ENCODE results near the gene RGS12.

The RGS12 gene

DNA sequence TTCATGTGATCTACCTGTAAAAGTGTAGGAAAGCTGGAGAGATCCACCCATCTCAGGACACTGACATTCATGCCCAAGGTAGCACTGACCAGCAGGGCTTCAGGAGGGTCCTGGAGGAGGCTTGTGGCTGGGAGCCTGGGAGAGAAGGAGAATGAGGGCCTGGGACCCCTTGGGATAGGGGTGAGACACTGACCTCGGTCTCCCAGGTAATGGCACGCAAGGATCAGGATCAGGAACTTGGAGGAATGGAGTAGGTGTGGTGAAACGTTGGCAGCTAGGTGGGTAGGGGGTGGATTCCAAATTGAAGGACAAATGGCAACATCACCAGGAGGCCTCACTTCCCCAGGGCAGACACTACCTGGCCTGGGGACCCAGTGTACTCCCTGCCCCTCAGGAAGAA, 12.4 kb upstream of the RGS12 start:
- no peak for DNase-seq

DNA sequence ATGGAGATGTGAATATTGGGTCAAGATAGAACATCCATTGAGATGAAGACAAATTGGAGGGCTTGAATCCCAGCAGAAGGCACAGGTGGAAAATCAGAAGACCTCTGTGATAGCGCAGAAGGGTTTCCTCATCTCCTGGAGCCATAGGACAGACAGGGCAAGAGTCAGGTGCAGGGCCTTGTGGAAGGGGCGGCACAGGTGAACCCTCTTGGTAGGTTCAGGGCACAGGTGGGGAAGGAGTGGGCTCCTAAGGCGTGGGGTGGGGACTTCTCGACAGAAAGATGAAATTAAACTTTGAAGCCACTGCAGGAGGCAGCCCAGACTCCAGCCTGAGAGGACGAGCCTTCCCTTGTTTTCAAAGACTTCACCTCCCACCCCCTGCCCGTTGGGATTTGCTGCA, 9.3 kb upstream of the RGS12 start:
- no peak for DNase-seq

DNA sequence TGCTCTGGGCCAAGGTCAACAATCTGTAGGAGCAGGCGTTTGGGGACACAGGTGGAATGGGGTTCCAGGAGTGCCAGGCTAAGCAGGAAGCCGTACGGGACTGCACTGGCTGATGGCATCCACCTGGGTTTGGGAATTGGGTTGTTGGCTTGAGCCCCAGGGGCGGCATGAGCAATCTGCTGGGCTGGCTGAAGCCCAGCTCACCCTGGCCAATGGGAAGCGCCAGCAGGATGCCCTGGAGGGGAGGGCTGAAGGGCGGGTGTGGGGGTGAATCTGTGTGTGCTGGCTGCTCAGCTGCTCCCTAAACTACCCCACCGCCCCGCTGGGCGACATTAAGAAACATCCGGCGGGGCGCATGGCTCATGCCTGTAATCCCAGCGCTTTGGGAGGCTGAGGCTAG, 8.9 kb upstream of the RGS12 start:
- no peak for DNase-seq

DNA sequence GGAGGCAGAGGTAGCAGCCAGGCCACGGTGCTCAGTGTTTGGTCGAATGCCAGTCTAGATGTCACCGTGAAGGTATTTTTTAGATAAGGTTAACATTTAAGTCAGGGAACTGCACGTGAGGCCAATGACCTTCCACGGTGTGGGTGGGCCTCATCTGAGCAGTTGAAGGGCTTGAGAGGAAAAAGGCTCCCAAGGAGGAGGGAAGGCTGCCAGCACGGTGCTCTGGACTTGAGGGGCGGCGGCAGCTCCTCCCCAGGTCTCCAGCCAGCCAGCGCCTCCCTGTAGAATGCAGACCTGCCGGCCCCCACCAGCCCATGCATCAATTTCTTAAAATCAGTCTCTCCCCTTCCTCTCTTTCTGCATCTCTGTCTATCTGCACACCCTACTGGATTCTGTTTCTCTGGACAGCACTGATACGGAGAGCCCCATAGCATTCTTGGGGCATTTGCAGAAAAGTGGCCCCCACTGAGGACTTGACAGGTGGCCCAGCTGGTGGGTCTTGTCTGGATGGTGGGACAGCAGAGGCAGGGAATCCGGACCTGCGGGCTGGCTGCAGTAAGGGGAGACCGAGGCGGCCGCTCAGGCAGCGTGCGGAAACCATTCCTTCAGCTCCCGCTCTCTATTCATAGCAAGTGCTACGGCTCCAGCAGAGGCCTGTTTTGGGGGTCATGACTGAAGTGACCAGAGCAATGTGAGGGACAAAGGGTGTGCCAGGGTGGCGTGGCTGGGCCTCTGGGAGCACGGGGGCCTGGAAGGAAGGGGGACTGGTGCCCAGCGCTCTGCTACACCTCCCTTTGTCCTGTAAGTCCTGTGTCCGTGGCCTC, 7.9 kb upstream of the RGS12 start:
- no peak for DNase-seq

DNA sequence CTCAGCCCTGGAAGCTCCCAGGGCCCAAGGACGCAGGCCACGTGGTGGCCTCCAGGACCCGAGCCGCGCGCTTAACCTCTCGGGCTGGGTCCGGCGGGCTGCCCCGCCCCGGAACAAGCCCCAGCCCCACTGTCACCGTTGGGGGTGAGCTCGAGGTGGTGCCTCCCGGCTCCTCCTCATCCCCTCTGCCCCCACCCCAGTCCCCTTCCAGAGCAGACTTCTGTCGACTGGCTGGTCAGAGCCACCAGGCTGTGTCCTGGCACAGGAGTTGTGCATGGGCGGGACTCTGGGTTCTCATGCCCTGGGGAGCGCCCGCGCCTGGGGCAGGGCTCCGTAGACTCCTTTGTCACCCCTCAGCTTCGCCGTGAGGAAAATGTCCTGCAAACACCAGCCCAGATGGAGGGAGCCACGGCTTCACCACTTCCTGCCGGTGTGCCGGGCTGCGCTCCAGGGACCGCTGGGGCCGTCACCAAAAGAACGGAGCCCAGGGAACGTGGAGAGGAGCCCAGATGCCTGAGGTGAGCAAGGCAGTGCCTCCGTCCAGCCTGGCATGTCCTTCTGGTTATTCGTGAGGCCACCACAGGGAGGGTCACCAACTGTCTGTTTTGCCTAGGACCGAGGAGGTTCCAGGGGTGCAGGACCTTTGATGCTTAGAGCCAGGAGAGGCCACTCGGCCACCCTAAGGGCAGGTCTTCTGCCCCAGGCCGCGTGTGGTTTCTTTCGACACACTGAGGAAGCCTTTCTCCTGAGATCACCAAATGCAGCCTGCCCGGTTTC, 7.1 kb upstream of the RGS12 start:
- DNase-seq: no peak

DNA sequence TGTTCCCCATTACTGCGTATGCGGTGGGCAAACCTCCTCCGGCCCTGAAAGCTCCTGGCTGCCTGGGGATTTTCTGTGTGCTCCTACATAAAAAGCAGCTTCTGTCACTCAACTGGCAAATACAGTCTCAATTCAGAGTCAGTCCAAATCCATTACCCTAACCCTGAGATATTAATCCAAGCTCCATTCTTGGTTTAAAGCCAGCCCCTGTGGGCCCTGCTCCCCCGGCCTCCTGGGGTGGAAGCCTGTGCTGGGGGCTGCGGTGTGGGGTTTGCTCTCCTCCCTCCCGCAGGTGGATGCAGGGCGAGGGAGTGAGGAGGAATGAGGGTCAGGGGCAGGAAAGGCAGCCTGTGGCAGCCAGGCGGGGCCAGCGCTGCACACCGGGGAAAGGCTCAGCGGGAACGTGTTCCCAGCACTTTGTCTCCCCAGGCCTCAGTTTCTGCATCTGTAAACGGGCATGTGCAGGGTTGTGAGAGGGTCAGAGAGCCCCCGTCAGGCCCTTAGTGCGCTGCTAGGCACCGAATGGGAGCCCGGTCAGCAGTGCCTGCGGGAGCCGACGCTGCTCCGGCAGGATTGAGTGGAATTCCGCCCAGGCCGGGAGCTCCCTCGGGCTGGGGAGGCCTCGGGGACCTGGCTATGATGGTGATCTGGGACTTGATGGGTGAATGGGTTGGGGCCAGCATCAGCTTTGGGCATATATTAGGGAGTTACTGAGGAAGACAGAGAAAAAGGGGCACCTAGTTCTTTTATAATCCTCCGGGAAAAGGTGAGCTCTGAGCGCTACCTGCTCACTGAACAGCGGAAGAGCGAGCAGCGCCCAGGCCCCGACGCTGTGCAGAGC, 6.3 kb upstream of the RGS12 start:
- no peak for DNase-seq

DNA sequence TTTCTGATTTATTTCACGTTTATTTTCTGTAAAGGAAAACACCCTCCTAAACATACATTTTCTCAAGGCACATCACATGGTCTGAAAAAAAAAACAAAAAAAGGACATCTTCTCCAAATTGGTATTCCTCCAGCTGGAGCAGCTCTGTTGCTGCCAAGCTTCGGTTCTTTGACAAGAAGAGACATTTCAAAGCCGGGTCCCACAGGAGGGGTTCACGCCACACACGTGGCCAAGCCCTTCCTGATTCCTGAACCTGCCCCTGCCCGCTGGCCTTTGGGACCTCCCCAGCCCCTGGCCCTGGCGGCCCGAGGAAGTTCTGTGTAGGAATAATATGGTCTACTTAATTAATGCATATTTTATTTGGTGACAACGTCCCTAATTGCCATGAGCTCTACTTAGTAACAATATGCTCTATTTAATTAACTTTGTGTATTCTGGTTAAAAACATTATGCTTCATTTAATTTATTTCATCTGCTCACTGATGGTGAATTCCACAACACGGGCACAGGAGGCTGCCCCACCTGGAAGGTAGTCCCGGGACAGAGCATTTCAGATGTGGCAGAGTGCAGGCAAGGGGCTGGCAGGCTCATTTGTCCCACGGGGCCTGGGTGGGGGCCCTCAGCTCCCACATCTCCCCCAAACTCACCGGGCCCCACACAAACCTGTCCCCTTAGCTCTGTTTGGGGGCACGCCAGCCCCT, 5.4 kb upstream of the RGS12 start:
- DNase-seq: no peak

DNA sequence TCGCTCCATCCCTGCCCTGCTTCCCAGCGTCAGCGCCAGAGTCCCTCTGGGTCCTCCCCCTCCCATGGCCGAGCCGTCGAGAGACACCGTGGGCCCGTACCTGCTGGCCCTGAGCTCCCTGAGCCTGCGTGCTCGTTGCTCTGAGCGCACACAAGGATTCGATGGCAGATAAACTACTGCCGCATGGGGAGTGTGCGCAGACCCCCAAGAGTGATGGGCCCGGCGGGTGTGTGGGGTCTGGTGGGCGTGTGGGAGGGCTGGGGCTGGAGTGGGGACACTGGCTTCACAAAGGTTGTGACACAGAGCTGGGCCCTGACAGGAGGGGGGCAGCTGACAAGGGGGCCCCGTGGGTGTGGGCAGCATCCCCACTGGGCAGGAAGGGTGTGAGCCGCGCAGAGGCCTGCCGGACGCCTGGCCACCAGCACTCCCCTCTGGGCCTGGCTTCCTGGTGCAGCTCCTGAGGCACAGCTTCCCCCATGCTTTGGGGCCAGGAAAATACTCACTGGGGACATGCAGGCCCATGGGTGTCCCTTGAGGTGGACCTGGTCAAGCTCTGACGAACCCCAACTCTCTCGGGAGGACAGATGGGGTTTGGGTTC, 4.8 kb upstream of the RGS12 start:
- no peak for DNase-seq

DNA sequence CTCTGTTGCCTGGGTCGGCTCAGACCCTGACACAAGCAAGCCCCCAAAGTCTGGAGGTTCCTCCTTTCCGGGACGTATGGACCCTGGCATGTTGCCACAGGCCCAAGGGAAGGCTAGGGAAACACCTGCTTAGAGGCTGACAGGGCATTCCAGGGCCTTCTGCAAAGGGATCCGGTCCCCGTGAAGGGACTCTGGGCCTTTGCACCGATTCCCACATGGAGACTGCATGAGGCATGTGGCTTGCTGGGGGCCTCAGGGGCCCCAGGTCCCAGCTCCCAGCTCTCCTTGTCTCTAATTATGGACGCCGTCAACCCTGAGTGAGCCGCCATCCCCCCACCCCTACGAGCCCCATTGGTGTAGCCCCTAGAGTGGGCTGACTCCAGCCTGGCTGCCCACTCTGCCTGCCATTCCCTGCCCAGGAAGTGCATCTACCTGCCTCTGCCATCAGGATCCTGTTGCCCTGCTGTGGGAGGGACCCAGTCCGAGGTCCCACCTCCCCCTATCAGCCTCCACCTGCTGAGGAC, 4.2 kb upstream of the RGS12 start:
- DNase-seq: no peak

DNA sequence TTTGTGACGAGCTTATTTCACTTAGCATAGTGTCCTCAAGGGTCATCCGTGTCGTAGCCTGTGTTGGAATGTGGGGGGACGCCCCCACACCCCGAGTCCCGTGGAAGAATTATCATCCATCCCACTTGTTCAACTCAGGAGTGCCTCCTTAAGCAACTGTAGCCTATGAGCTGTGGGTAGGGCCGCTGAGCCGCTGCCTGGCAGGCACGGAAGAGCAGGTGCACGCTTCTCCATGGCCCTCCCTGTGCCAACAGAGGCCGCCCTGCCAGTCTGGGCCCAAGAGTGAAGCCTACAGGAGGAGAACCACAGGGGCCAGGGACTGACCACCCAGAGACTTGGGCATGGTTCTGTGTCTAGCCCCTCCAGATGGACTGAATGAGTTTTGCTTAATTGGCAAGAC, 2.3 kb upstream of the RGS12 start:
- no peak for DNase-seq

DNA sequence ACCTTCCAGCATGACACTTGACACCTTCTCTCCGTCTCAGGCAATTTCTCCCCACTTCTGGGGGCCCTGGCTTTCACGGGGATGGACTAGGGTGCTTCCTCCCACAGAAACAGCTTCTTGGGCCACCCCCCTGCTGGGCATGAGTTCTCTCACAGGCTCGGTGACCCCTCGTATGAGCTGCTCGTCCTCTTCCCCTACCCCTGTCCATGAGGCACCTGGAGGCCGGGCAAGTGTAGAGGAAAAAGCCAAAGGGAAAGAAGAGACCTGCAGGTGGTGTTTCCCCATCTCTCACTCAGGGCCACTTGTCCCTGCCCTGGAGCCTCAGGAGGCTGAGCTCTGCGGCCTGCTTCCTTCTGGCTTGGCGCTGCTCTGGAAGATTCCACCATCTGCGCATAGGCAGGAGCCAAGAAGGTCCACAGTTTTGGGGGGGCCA, 1.9 kb upstream of the RGS12 start:
- no peak for DNase-seq

DNA sequence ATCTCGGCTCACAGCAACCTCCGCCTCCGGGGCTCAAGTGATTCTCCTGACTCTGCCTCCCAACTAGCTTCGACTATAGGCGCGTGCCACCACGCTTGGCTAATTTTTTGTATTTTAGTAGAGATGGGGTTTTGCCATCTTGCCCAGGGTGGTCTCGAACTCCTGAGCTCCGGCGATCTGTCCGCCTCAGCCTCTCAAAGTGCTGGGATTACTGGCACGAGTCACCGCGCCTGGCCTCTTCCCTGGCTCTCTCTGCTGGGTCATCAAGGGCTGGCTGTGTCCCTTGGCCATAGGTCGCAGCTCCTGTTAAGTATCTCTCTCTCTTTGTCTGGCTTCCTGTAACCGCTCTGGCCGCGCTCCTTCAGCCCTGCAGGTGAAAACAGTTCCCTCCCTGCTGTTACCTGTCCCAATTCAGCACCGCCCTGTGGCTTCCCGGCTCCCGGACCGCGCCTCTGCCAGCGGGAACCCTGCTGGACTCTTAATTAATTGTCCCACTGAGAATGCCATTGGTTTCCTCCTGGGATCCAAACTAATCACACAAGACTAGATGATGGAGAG, 1.3 kb upstream of the RGS12 start:
- no peak for DNase-seq

DNA sequence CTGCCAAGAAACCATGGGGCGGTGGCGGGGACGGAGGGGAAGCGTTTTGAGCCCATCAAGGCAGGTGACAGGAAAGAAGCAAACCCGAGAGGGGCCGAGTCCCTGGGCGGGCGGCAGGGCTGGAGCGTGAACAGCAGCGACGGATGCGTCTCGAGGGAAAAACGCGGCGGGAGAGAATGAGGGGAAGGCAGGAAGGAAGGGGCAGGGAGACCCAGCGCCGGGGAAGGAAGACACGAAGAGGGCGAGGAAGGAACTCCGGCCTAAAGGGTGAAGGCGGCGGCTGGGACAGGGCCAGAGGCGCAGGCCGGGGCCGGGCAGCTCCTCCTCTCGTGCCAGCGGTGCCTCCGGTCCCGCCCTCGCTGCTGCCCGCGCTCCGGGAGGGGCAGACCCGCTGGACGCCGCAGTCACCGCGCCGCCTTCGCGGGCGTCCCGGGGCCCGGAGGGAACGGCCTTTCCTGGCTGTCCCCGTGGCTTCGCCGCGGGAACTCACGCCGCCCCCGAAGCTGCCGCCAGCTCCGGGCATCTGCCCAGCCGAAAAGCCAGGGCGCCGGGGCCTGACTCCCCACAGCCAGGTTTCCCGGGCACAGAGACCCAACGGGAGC, 751 bp upstream of the RGS12 start:
- no peak for DNase-seq

DNA sequence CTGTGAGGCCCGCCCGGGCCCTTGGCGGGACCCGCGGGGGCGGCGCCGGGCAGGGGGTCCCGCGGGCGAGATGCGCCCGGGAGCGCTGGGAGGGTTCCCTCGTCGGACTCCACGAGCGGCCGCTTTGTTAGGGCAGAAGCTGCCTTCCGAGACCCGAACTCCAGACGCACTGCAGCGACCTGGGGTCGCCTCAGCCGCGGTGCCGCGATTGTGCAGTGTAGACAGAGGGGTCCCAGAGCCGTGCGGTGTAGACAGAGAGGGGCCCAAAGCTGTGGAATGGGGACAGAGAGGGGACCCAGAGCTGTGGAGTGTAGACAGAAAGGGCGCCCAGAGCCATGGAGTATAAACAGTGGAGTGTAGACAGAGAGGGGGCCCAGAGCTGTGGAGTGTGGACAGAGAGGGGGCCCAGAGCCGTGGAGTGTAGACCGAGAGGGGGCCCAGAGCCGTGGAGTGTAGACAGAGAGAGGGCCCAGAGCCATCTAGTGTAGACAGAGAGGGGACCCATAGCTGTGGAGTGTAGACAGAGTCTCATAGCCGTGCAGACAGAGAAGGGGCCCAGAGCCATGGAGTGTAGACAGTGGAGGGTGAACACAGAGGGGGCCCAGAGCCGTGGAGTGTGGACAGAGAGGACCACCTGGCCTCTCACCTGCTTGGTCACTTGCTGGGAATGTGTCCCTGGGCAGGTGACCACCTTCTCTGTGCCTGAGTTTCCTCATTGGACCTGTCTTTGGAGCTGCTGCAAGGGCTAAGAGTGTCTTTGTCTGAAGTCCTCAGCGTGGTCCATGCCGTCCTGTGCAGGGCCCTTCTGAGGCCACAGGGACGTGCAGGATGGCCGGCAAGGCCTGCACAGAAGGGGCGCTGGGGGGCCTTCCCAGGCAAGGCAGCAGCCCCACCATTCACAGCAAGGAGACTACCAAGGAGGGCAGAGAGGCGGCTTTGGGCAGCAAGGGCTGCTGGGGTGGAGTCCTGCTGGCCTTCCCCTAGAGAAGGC, 875 bp downstream of the RGS12 start:
- no peak for DNase-seq

DNA sequence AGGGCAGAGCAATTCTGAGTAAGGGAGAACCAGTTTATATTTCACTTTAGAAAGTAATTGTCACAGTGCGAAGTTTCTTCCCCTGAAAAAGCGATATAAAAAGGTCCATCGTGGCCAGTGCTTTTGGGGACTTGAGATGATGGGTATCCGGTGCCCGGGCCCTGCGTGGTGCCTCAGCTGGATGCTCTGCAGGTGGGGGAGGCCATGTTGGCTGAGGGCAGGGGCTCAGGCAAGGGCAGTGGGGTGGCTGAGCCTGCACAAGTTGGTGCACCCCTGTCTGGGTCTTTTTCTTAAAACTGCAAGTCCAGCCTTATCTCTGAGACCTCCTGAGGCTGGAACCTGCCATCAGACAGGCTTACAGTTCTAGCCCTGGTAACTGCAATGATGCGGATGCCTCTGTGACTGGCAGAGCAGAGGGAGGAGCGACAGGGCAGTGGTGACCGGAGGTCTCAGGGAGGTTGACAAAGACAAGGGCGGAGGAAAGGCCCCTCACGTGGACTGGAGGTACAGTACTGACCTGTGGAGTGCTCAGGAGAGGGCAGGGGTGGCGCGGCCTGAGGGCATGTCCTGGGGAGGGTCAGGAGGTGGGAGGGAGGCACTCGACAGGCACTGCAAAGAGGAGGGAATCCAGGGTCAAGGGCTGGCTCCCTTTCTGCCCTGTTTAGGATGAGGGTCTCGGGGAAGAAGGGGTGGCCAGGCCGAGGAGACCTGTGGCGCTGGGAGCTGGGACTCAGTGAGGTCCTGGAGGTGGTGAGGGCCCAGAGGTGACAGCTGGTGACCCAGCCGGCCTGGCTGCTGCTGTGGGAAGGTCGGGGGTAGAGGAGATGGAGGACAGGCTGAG, 1.8 kb downstream of the RGS12 start:
- no peak for DNase-seq

DNA sequence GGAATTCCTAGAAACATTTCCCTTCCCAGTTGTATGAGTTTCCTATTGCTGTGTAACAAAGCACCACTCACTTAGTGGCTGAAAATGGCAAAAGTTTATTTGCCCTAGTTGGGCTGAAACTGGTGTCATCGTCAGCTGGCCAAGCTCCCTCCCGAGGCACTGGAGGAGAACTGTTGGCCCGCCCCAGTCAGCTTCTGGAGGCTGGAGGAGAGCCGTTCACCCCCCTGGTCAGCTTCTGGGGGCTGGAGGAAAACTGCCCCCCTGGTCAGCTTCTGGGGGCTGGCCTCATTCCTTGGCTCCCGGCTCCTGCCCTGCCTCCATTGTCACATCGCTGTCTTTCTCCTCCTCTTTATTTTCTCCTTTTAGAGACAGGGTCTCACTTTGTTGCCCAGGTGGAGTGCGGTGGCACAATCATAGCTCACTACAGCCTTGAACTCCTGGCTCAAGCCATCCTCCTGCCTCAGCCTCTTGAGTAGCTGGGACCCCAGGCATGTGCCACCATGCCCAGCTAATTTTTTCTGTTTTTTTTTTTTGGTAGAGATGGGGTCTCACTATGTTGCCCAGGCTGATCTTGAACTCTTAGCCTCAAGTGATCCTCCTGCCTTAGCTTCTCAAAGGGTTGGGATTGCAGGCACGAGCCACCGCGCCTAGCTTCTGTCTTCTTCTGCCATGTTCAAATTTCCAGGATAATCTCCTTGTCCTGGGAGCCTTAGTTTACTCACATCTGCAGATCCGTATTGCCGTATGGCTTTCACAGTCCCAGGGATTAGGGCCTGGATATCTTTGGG, 3.2 kb downstream of the RGS12 start:
- DNase-seq: no peak

DNA sequence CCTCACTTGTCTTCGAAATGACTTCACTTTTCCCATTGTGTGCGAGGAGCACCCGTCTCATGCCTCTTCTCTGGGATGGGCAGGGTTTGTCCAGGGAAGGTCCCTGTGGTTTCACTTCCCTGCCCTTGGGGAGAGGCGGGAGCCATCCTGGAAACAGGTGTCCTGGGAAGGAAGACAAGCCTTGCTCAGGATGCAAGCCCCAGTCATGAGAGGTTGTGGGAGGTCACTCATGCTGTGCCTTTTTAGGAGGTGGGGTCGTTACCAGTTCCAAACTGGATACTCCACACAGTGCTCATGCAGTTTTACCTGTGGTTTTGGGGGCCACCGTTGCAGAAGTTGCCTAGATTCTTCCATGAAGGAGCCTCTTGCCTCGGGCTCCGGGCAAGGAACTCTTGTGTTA, 3.8 kb downstream of the RGS12 start:
- DNase-seq: no peak

Measured in activated CD4-positive, CD25-positive, alpha-beta regulatory T cell (primary cell).